Activated CD4-positive, alpha-beta T cell treated with anti-CD3 and anti-CD28 coated beads for 36 hours (primary cell): ENCODE data around the gene WT1. TPM values are rescaled to one million over a fixed set of nuclear protein-coding genes. Genes with fewer than 3 reads are reported as not detected.

Source experiments
- ATAC-seq: fragments of 200-7000 bp; cut with Tn5 transposase; one replicate; pipeline ENCODE4 v1.10.0; 2021; ENCODE audit warnings: mild to moderate bottlenecking, moderate library complexity
- CTCF ChIA-PET: fragments of 350-600 bp; sonication (Branson Sonifier 250); formaldehyde crosslinking; loops from one replicate; lab custom pipeline; 2021; ENCODE audit warnings: antibody characterized with exemption; lab: Charles Lee
- POLR2A ChIA-PET: fragments of 350-600 bp; sonication (Branson Sonifier 250); formaldehyde crosslinking; loops from one replicate; lab custom pipeline; 2021; ENCODE audit warnings: antibody characterized with exemption, inconsistent platforms; lab: Charles Lee
- DNase-seq: peaks from one replicate; pipeline ENCODE4 v3.0.0-alpha.2; 2020
- H3K27ac Mint-ChIP-seq: one replicate; pipeline ENCODE4 v1.8.0; 2021; ENCODE audit warnings: mixed read lengths
- H3K27me3 Mint-ChIP-seq: one replicate; pipeline ENCODE4 v1.8.0; 2021; ENCODE audit warnings: mixed read lengths
- H3K36me3 Mint-ChIP-seq: one replicate; pipeline ENCODE4 v1.8.0; 2021; ENCODE audit warnings: low read depth, mixed read lengths
- H3K4me1 Mint-ChIP-seq: one replicate; pipeline ENCODE4 v1.8.0; 2021; ENCODE audit warnings: mixed read lengths
- H3K4me3 Mint-ChIP-seq: one replicate; pipeline ENCODE4 v1.8.0; 2021; ENCODE audit warnings: mild to moderate bottlenecking, moderate library complexity, mixed read lengths
- H3K9me3 Mint-ChIP-seq: one replicate; pipeline ENCODE4 v1.8.0; 2021; ENCODE audit warnings: low read depth, mixed read lengths
- intact Hi-C, 2 experiments: fragments of 100-400 bp; cut with DNase I in 1 of 2; cut with micrococcal nuclease in 1 of 2; formaldehyde crosslinking; loops; one replicate each; pipeline versions ENCODE4 v1.14.2 to v1.15.1; 2022 to 2024; cut with DNase I, micrococcal nuclease
- total RNA-seq, 2 experiments: library from RNA; stranded (reverse); gene quantifications; one replicate each; pipeline ENCODE4 v1.2.3, GENCODE V29; 2021

WT1 gene
- total RNA-seq, 2 experiments from 2014 or later, result not detected

GRCh38 chr11:32396991-32397390, 38.3 kb downstream of the WT1 start:
- POLR2A ChIA-PET, result no interaction called here
- ATAC-seq (no peak), DNase-seq (no peak)
- Mint-ChIP-seq H3K27ac (no peak overlapping the region), H3K36me3 (no peaks in the 10 kb centered on the region), H3K4me3 (no peak overlapping the region), H3K27me3 (peaks cover 8% of the 10 kb centered on the region), H3K4me1 (no peaks in the 10 kb centered on the region), H3K9me3 (peaks cover 2% of the 10 kb centered on the region)
- intact Hi-C loops, result no loop called here
- CTCF ChIA-PET, result no interaction called here

DNA sequence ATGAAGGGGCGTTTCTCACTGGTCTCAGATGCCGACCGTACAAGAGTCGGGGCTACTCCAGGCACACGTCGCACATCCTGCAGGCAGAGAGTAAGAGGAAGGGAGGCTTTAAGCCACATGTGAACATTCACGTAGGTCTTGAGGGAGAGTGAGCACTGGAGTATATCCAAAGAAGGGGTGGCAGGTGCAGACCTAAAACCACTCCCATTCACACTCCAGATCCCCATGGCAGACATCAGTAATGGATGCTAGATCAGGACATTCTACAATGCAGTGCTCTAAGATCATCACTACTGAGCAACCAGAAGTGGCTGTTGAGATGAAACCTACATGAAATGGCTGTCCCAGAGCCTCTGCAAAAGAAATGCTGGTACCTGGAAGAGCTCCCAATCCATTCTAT, 39.0 kb downstream of the WT1 start:
- Mint-ChIP-seq H3K9me3 (peaks cover 2% of the 10 kb centered on the region), H3K4me1 (no peaks in the 10 kb centered on the region), H3K27ac (no peak overlapping the region), H3K27me3 (peaks cover 8% of the 10 kb centered on the region), H3K4me3 (no peak overlapping the region), H3K36me3 (no peaks in the 10 kb centered on the region)
- POLR2A ChIA-PET, result no interaction called here
- ATAC-seq (no peak), DNase-seq (no peak)
- CTCF ChIA-PET, result no interaction called here
- intact Hi-C loops, result no loop called here

DNA sequence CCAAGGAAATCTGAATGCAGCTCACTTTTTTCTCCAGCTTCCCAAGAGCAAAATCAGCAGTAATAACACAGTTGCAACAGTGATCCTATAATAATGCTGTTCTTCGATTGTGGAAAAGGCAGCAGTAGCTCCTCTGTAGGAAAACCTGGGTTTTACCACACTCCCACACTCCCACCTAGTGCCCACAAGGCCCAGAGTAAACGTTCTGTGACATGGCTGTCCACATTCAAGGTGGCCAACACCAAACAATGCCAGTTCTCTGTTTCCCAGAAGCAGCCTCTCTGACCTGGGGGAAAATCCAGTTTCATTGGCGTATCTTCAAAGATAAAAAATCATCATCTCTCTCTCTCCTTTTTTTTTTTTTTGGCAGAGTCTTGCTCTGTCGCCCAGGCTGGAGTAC, 40.2 kb downstream of the WT1 start:
- ATAC-seq (no peak), DNase-seq (no peak)
- POLR2A ChIA-PET, result no interaction called here
- peaks cover 7% of the 10 kb centered on the region for H3K27me3 Mint-ChIP-seq
- no peaks in the 10 kb centered on the region for H3K9me3 Mint-ChIP-seq
- intact Hi-C loops, result no loop called here
- H3K4me1 Mint-ChIP-seq, result no peaks in the 10 kb centered on the region
- no peak overlapping the region for H3K4me3 Mint-ChIP-seq
- CTCF ChIA-PET, result no interaction called here
- H3K36me3 Mint-ChIP-seq, result no peaks in the 10 kb centered on the region
- no peak overlapping the region for H3K27ac Mint-ChIP-seq

GRCh38 chr11:32392840-32393239, 42.5 kb downstream of the WT1 start:
- Mint-ChIP-seq H3K4me1 (no peaks in the 10 kb centered on the region), H3K4me3 (no peak overlapping the region), H3K27me3 (peaks cover 7% of the 10 kb centered on the region), H3K27ac (no peak overlapping the region), H3K36me3 (no peaks in the 10 kb centered on the region), H3K9me3 (no peaks in the 10 kb centered on the region)
- no peak for DNase-seq
- intact Hi-C loops, result no loop called here
- POLR2A ChIA-PET, result no interaction called here
- CTCF ChIA-PET, result no interaction called here
- ATAC-seq, result no peak

DNA sequence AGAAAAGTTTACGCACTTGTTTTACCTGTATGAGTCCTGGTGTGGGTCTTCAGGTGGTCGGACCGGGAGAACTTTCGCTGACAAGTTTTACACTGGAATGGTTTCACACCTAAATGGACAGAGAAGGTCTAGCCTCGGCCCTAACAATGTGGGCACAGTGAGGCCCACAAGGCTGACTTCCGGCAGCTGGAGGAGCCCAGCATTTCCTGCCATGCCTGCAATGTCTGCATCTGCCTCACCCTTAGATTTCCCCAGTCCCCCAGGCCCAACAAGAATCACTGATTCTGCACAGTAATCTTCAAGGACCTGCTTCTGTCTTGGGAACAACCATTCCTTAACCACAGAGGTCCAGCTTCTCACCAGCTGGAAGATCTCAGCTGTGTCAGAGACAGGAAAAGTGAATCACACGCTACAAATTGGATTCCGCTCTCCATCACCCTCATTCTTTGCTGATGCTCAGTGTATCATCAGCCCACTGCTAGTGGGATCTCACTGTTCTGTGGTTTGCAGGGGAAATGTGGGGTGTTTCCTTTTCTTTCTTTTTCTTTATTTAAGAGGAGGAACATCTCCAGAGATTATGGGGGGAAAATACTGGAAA, 43.3 kb downstream of the WT1 start:
- ChIA-PET CTCF (no interaction called here), POLR2A (no interaction called here)
- Mint-ChIP-seq H3K4me3 (no peak overlapping the region), H3K36me3 (no peaks in the 10 kb centered on the region), H3K27me3 (peaks cover 7% of the 10 kb centered on the region), H3K9me3 (no peaks in the 10 kb centered on the region), H3K27ac (no peak overlapping the region), H3K4me1 (no peaks in the 10 kb centered on the region)
- no peak for DNase-seq
- ATAC-seq, result no peak
- intact Hi-C loops, result no loop called here

- H3K36me3 Mint-ChIP-seq, result no peaks in the 10 kb centered on the region
- ChIA-PET POLR2A (no interaction called here), CTCF (no interaction called here)
- peaks cover 5% of the 10 kb centered on the region for H3K27me3 Mint-ChIP-seq
- DNase-seq, result no peak
- no peaks in the 10 kb centered on the region for H3K9me3 Mint-ChIP-seq
- ATAC-seq, result no peak
- intact Hi-C loops, result no loop called here
- H3K27ac Mint-ChIP-seq, result no peak overlapping the region
- no peaks in the 10 kb centered on the region for H3K4me1 Mint-ChIP-seq
- no peak overlapping the region for H3K4me3 Mint-ChIP-seq
These were observed 43.9 kb downstream of the WT1 start for GRCh38 chr11:32391479-32391878.

- ChIA-PET POLR2A (no interaction called here), CTCF (interaction anchor here (1.0 kb wide), 1 partner anchor 14 kb away, joined by 3 read pairs; no protein-coding TSS in a partner anchor)
- no peaks in the 10 kb centered on the region for H3K4me1 Mint-ChIP-seq
- ATAC-seq (no peak), DNase-seq (no peak)
- intact Hi-C loops, result no loop called here
- H3K9me3 Mint-ChIP-seq, result no peaks in the 10 kb centered on the region
- no peak overlapping the region for H3K27ac Mint-ChIP-seq
- H3K4me3 Mint-ChIP-seq, result no peak overlapping the region
- no peaks in the 10 kb centered on the region for H3K36me3 Mint-ChIP-seq
- H3K27me3 Mint-ChIP-seq, result peaks cover 4% of the 10 kb centered on the region
These were observed 44.6 kb downstream of the WT1 start for GRCh38 chr11:32390712-32391111.

DNA sequence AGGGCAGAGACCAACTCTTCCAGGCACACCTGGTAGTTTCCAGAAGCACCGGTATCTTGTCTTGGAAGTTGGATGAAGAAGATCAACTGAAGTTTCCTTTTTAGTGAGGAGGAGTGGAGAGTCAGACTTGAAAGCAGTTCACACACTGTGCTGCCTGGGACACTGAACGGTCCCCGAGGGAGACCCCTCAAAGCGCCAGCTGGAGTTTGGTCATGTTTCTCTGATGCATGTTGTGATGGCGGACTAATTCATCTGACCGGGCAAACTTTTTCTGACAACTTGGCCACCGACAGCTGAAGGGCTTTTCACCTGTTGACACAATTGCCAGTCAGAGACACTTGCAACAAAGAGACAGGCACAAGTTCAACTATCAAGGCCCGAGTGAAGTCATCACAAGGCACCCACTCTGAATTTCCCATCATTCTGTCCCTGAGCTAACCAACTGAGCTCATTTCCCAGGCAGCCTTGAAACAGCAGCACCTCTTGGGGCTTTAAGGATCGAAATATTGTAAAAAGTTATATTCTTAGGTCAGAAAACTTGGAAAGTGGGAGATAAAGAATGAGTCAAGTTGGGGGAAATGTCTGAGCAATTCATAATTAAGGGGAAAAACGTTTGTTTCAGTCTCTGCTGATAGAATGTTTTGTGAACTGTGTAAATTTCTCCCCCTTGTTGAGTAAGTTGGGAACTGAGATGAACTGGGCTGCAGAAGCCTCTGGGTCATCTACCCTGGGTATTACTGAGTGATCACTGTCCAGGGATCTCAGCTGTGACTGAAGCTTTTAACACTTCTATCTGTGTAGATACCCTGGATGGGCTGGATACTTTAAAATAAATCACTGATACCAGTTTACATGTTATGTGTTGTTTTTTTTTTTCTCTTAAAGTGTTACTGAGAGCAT, 46.2 kb downstream of the WT1 start:
- no peak overlapping the region for H3K4me3 Mint-ChIP-seq
- intact Hi-C loops, result no loop called here
- CTCF ChIA-PET, result no interaction called here

GRCh38 chr11:32388365-32388764, 47.0 kb downstream of the WT1 start:
- H3K36me3 Mint-ChIP-seq, result no peaks in the 10 kb centered on the region
- intact Hi-C loops, result no loop called here
- H3K27me3 Mint-ChIP-seq, result no peaks in the 10 kb centered on the region
- ATAC-seq (no peak), DNase-seq (no peak)
- H3K9me3 Mint-ChIP-seq, result no peaks in the 10 kb centered on the region
- no peaks in the 10 kb centered on the region for H3K4me1 Mint-ChIP-seq
- ChIA-PET CTCF (no interaction called here), POLR2A (no interaction called here)
- no peak overlapping the region for H3K4me3 Mint-ChIP-seq
- H3K27ac Mint-ChIP-seq, result no peak overlapping the region

More for the DNA sequence above, 46.2 kb downstream of the WT1 start:
- Mint-ChIP-seq H3K4me1 (no peaks in the 10 kb centered on the region), H3K9me3 (no peaks in the 10 kb centered on the region), H3K36me3 (no peaks in the 10 kb centered on the region), H3K27me3 (peaks cover 2% of the 10 kb centered on the region), H3K27ac (no peak overlapping the region)
- DNase-seq (no peak), ATAC-seq (no peak)
- POLR2A ChIA-PET, result no interaction called here

DNA sequence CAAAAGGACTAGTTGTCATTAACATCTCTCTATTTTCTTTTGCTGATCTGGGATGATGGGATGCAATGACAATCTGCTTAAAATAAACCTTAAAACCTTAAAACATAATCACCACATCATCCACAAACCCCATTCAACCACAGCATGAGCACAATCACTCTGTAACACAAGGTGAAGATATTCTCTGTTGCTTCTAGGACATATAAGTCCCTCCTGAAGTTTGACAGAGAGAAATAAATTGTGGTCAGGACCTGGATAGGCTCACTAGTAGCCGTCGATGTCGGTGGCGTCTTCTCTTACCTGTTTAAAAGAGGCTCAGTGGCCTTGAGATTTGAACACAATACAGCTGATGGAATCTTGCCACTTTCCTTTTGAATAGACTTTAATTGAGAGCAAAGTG, 47.9 kb downstream of the WT1 start:
- H3K27me3 Mint-ChIP-seq, result no peaks in the 10 kb centered on the region
- DNase-seq (no peak), ATAC-seq (no peak)
- no peaks in the 10 kb centered on the region for H3K36me3 Mint-ChIP-seq
- H3K27ac Mint-ChIP-seq, result no peak overlapping the region
- H3K4me3 Mint-ChIP-seq, result no peak overlapping the region
- intact Hi-C loops, result no loop called here
- no peaks in the 10 kb centered on the region for H3K4me1 Mint-ChIP-seq
- H3K9me3 Mint-ChIP-seq, result no peaks in the 10 kb centered on the region
- ChIA-PET POLR2A (no interaction called here), CTCF (interaction anchor here (1.6 kb wide), 1 partner anchor 12 kb away, joined by 3 read pairs; no protein-coding TSS in a partner anchor)

DNA sequence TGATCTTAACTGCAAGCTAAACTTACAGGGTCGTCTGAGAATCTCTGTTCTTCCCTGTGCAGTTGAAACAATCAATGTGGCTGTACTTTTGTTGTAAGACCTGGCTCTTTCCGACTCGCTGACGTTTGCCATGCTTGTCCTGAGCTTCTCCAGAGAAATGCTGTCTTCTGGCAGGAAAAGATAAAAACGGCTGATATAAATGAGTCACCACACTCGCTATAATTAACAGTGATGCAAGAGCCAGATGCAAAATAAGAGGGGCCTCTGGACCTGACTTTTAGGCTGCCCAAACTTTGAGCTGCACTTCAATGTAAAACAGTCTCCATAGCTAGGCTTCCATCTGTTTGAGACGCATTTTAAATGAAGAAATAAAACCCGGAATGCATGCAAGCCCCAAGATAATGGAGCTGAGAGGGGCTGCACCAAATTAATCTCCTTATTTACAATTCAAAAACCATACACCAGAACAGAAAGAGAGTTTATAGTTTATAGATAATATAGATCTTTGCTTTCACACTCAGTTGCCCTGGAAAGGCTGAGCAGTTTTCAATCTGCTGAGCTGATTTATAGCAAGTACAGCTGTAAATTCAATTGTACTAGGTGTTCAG, 48.5 kb downstream of the WT1 start:
- no peaks in the 10 kb centered on the region for H3K36me3 Mint-ChIP-seq
- CTCF ChIA-PET, result interaction anchor here (0.6 to 1.6 kb wide), 2 partner anchors 12 to 139 kb away, joined by 3 read pairs; no protein-coding TSS in a partner anchor
- H3K9me3 Mint-ChIP-seq, result no peaks in the 10 kb centered on the region
- H3K27ac Mint-ChIP-seq, result no peak overlapping the region
- POLR2A ChIA-PET, result no interaction called here
- no peaks in the 10 kb centered on the region for H3K4me1 Mint-ChIP-seq
- no peak overlapping the region for H3K4me3 Mint-ChIP-seq
- ATAC-seq (no peak), DNase-seq (no peak)
- intact Hi-C loops, result no loop called here
- H3K27me3 Mint-ChIP-seq, result no peaks in the 10 kb centered on the region
